GM23248 (cell line): ENCODE data around the gene SYNE1.

ENCODE experiments used
- EZH2 ChIP-seq: fragments of 200-600 bp; sonication (generic); IDR thresholded peaks from 2 replicates; pipeline ENCODE4 v1.6.1; 2018; ENCODE audit warnings: antibody characterized with exemption, mild to moderate bottlenecking; ENCODE audit not compliant: insufficient read depth, poor library complexity, severe bottlenecking
- EZH2phosphoT487 ChIP-seq: fragments of 200-600 bp; sonication (generic); IDR thresholded peaks from 2 replicates; pipeline ENCODE4 v1.6.1; 2018; ENCODE audit warnings: antibody characterized with exemption, moderate library complexity, mild to moderate bottlenecking, low read depth; ENCODE audit not compliant: insufficient read depth

DNA sequence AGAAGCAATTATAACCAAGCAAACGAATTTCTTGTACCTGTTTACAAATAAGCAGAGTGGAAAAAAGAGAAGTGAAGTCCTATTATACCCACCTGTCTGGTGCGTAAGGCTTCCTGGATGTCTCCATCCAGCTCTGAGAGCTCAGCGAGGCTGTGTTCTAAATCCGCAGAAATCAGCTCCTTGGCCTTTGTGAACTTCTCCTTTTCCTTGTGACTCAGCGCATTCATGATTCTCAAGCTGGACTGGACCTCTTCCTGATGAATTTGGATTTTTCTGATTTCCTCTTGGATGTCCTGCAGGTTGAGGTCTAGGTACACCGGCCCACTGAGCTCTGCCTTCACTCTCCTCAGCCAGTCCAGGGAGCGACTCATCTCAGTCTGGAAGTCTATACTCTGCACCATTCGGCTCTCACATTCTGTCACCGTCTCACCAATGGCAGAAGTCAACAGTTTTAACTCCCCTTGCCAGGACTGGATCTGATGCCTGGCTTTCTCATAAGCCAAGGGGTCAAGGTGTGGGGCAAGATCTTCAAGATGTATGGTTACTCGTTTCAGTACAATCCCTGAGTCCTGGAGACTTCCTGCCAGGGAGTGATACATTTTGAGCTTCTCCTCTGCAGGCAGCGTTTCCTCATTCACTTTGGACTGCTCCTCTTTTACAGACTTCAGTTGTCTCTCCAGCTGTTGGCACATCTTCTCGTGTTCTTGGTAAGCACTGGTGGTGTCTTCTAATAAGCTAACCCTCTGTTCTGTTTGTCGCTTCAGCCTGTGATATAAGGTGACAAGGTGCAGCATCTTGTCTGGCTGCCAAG is 307.3 kb downstream of the SYNE1 start:
- TF ChIP-seq EZH2 (no peak), EZH2phosphoT487 (no peak)
